ENCODE results near the gene WDR54.
"Not testable (repeated sequence)": the region's sequence is repeated elsewhere in the genome, so short reads cannot be mapped to it uniquely, and the experiment has no call there.

Gene WDR54

DNA sequence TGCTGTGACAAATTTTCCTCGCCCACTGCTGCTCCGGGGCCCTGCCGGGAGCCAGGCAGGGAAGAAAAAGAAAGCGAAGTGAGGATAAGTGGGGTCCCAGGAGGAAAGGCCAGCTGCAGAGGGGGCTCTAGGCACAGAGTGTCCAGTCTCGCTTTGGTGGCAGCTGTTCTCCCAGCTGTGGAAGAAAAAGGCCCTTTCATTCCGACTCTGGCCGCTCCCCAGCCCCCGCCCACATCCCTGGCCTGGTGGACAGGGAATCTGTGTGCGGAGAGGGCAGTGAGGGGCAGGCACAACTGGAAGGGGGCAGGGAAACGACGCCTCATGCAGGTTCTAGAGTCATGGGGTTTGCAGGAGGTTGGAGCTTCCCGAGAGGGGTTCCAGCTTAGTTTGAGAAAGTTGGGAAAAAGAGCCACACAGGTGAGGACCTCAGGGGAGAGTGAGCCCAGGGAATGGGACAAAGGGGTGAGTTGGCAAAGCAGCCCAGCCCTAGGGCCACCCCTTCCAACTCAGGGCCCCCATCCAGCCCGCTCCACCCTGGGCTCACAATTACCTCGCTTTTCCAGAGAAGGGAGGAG is 18.4 kb downstream of the WDR54 start:
- Histone ChIP-seq H3K9ac (ENCODE audit: low read depth in 1 of 2, low read length in 2 of 2) (peak overlapping the region; percentile 73 to 75), H3K27me3 (ENCODE audit: control insufficient read depth in 1 of 2, insufficient read depth in 2 of 2, low read length in 2 of 2) (peaks cover 0 to 4% of the 10 kb centered on the region in 2 donors), H3K4me3 (ENCODE audit: low read depth in 1 of 2, low read length in 2 of 2) (peak overlapping the region; percentile 76 to 86), H3K4me1 (ENCODE audit: control insufficient read depth in 1 of 2, insufficient read depth in 2 of 2, low read length in 2 of 2) (peaks cover 40 to 47% of the 10 kb centered on the region in 2 donors), H3K9me3 (ENCODE audit: control insufficient read depth in 1 of 2, low read length in 2 of 2) (no peaks in the 10 kb centered on the region), H3K36me3 (ENCODE audit: control insufficient read depth in 1 of 2, insufficient read depth in 2 of 2, low read length in 2 of 2) (peaks cover 3 to 15% of the 10 kb centered on the region in 2 donors), H3K27ac (ENCODE audit: low read depth, low read length) (peak overlapping the region; percentile 96)

- peaks cover 0 to 4% of the 10 kb centered on the region in 2 donors for H3K27me3 ChIP-seq (ENCODE audit: control insufficient read depth in 1 of 2, insufficient read depth in 2 of 2, low read length in 2 of 2)
Observed at GRCh38 chr2:74440378-74441169, 19.0 kb downstream of the WDR54 start.

GRCh38 chr2:74441170-74441689 is 19.7 kb downstream of the WDR54 start:
- peaks cover 0 to 4% of the 10 kb centered on the region in 2 donors for H3K27me3 ChIP-seq (ENCODE audit: control insufficient read depth in 1 of 2, insufficient read depth in 2 of 2, low read length in 2 of 2)
- H3K27ac ChIP-seq (ENCODE audit: low read depth, low read length): peak overlapping the region; percentile 96

More at GRCh38 chr2:74440378-74441169, 19.0 kb downstream of the WDR54 start:
- Histone ChIP-seq H3K9ac (ENCODE audit: low read depth in 1 of 2, low read length in 2 of 2) (peak overlapping the region; percentile 73 to 75), H3K27ac (ENCODE audit: low read depth, low read length) (peak overlapping the region; percentile 96), H3K4me3 (ENCODE audit: low read depth in 1 of 2, low read length in 2 of 2) (peak overlapping the region; percentile 76 to 86), H3K9me3 (ENCODE audit: control insufficient read depth in 1 of 2, low read length in 2 of 2) (no peaks in the 10 kb centered on the region), H3K4me1 (ENCODE audit: control insufficient read depth in 1 of 2, insufficient read depth in 2 of 2, low read length in 2 of 2) (peaks cover 40 to 47% of the 10 kb centered on the region in 2 donors), H3K36me3 (ENCODE audit: control insufficient read depth in 1 of 2, insufficient read depth in 2 of 2, low read length in 2 of 2) (peaks cover 3 to 9% of the 10 kb centered on the region in 2 donors)

DNA sequence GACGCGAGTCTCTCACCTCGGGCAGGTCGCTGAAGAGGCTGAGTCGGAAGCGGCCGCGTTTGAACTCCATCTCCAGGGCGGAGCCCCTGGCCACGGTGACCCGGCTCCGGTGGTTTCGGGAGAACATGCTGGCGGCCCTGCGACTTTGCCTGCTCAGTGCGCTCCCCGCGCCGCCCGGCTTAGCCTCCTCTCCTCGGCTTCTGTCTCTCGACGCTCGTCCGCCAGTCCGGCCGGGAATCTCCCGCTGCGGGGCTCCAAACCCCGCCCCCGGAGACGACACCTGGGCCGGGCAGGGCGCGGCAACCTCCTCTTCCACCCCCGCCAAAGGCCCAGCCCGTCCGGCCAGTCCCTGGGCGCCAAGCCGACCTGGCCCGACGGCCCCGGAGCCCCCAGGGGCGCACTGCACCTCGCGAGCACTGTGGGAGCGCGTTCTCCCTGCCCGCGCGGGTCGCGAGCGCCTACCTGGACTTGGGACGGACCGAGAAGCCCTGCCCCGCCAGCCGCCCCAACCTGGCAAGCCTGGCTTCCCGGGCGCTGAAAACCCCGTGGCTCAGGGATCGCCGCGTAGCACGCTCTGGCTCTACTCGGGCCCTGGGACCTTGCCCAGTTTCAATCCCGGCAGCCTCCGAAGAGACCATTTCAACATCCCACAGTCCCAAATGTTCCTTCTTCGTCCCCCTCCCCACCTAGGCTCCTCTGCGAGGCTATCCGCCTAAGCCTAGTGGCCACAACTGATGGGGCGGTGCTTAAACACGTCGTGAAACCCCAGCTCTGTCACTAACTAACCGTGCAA is 20.4 kb downstream of the WDR54 start, which contains the start of gene RTKN:
TSS of gene RTKN (minus strand) at position 248 of the 793 bp plus-strand sequence. CDS start at position 127, 121 bp downstream.
- H3K36me3 ChIP-seq (ENCODE audit: control insufficient read depth in 1 of 2, insufficient read depth in 2 of 2, low read length in 2 of 2): peaks cover 0 to 2% of the 10 kb centered on the region in 2 donors
- H3K27me3 ChIP-seq (ENCODE audit: control insufficient read depth in 1 of 2, insufficient read depth in 2 of 2, low read length in 2 of 2): peaks cover 0 to 4% of the 10 kb centered on the region in 2 donors
- H3K4me1 ChIP-seq (ENCODE audit: control insufficient read depth in 1 of 2, insufficient read depth in 2 of 2, low read length in 2 of 2): peaks cover 38 to 47% of the 10 kb centered on the region in 2 donors

More at GRCh38 chr2:74441170-74441689, 19.7 kb downstream of the WDR54 start:
- Histone ChIP-seq H3K4me1 (ENCODE audit: control insufficient read depth in 1 of 2, insufficient read depth in 2 of 2, low read length in 2 of 2) (peaks cover 40 to 47% of the 10 kb centered on the region in 2 donors), H3K9ac (ENCODE audit: low read depth in 1 of 2, low read length in 2 of 2) (peak overlapping the region; percentile 73 to 75), H3K9me3 (ENCODE audit: control insufficient read depth in 1 of 2, low read length in 2 of 2) (no peaks in the 10 kb centered on the region), H3K36me3 (ENCODE audit: control insufficient read depth in 1 of 2, insufficient read depth in 2 of 2, low read length in 2 of 2) (peaks cover 0 to 5% of the 10 kb centered on the region in 2 donors), H3K4me3 (ENCODE audit: low read depth in 1 of 2, low read length in 2 of 2) (peak overlapping the region; percentile 76 to 78)

GRCh38 chr2:74442483-74443297 is 21.2 kb downstream of the WDR54 start:
- not testable (repeated sequence) for H3K36me3 ChIP-seq (ENCODE audit: control insufficient read depth in 1 of 2, insufficient read depth in 2 of 2, low read length in 2 of 2); H3K9me3 ChIP-seq (ENCODE audit: control insufficient read depth in 1 of 2, low read length in 2 of 2); H3K27me3 ChIP-seq (ENCODE audit: control insufficient read depth in 1 of 2, insufficient read depth in 2 of 2, low read length in 2 of 2)
- Histone ChIP-seq H3K27ac (ENCODE audit: low read depth, low read length) (peak overlapping the region; percentile 96), H3K4me1 (ENCODE audit: control insufficient read depth in 1 of 2, insufficient read depth in 2 of 2, low read length in 2 of 2) (peaks cover 30 to 48% of the 10 kb centered on the region in 2 donors), H3K4me3 (ENCODE audit: low read depth in 1 of 2, low read length in 2 of 2) (peak overlapping the region; percentile 76 to 78), H3K9ac (ENCODE audit: low read depth in 1 of 2, low read length in 2 of 2) (peak overlapping the region; percentile 73 to 75)

More for the DNA sequence above, 20.4 kb downstream of the WDR54 start, which contains the start of gene RTKN:
- H3K4me3 ChIP-seq (ENCODE audit: low read depth in 1 of 2, low read length in 2 of 2): peak within 1 kb of the TSS; percentile 76 to 78
- peak within 1 kb of the TSS; percentile 73 to 75 for H3K9ac ChIP-seq (ENCODE audit: low read depth in 1 of 2, low read length in 2 of 2)
- H3K9me3 ChIP-seq (ENCODE audit: control insufficient read depth in 1 of 2, low read length in 2 of 2): no peaks in the 10 kb centered on the region
- H3K27ac ChIP-seq (ENCODE audit: low read depth, low read length): peak within 1 kb of the TSS; percentile 96

- Histone ChIP-seq H3K9me3 (ENCODE audit: control insufficient read depth in 1 of 2, low read length in 2 of 2) (no peaks in the 10 kb centered on the region), H3K4me1 (ENCODE audit: control insufficient read depth in 1 of 2, insufficient read depth in 2 of 2, low read length in 2 of 2) (peaks cover 10 to 30% of the 10 kb centered on the region in 2 donors), H3K9ac (ENCODE audit: low read depth in 1 of 2, low read length in 2 of 2) (no peak overlapping the region), H3K4me3 (ENCODE audit: low read depth in 1 of 2, low read length in 2 of 2) (peak overlapping the region in 1 of 2 donors; percentile 19), H3K36me3 (ENCODE audit: control insufficient read depth in 1 of 2, insufficient read depth in 2 of 2, low read length in 2 of 2) (no peaks in the 10 kb centered on the region), H3K27ac (ENCODE audit: low read depth, low read length) (no peak overlapping the region), H3K27me3 (ENCODE audit: control insufficient read depth in 1 of 2, insufficient read depth in 2 of 2, low read length in 2 of 2) (peaks cover 0 to 4% of the 10 kb centered on the region in 2 donors)
Observed at GRCh38 chr2:74444498-74445318, 23.2 kb downstream of the WDR54 start.

DNA sequence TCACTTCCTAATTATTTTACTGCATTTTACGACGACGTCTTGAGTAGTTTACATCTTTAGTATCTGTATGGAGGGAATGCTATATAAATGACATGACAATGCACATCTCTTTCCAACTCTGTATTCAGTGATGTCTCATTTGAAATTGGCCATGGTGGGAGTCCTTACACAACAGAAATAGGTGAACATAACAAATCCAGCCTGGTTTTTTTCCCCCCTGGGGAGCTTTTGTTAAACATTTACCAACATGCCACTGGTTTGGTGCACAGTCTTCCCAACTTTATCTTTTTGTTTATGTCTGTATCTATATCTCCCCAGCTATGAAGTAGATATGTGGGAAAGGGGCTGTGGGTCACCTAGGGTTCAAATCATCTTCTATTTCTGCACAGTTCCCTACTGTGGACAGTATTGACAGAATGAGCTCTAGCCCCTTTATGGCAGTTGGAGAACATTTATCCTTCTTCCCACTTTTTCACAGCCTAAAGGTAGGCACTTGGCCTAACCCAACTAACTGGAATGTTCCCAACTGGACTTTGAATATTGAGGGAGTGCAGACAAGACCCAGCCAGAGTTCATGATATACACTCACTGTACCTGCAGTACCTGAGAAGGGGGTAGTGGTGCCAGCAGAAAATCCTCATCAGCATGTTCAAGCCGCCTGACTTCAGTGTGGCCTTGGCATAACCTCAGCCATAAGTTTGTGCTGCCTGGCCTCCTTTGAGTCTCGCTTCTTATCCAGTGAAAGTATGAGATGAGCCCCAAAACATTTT is 25.9 kb downstream of the WDR54 start:
- Histone ChIP-seq H3K27ac (ENCODE audit: low read depth, low read length) (no peak overlapping the region), H3K9me3 (ENCODE audit: control insufficient read depth in 1 of 2, low read length in 2 of 2) (no peaks in the 10 kb centered on the region), H3K9ac (ENCODE audit: low read depth in 1 of 2, low read length in 2 of 2) (no peak overlapping the region), H3K27me3 (ENCODE audit: control insufficient read depth in 1 of 2, insufficient read depth in 2 of 2, low read length in 2 of 2) (no peaks in the 10 kb centered on the region), H3K4me1 (ENCODE audit: control insufficient read depth in 1 of 2, insufficient read depth in 2 of 2, low read length in 2 of 2) (peaks cover 7 to 18% of the 10 kb centered on the region in 2 donors), H3K4me3 (ENCODE audit: low read depth in 1 of 2, low read length in 2 of 2) (no peak overlapping the region), H3K36me3 (ENCODE audit: control insufficient read depth in 1 of 2, insufficient read depth in 2 of 2, low read length in 2 of 2) (no peaks in the 10 kb centered on the region)

- Histone ChIP-seq H3K4me1 (ENCODE audit: control insufficient read depth in 1 of 2, insufficient read depth in 2 of 2, low read length in 2 of 2) (peaks cover 7 to 14% of the 10 kb centered on the region in 2 donors), H3K9ac (ENCODE audit: low read depth in 1 of 2, low read length in 2 of 2) (no peak overlapping the region), H3K9me3 (ENCODE audit: control insufficient read depth in 1 of 2, low read length in 2 of 2) (no peaks in the 10 kb centered on the region), H3K4me3 (ENCODE audit: low read depth in 1 of 2, low read length in 2 of 2) (no peak overlapping the region), H3K36me3 (ENCODE audit: control insufficient read depth in 1 of 2, insufficient read depth in 2 of 2, low read length in 2 of 2) (no peaks in the 10 kb centered on the region), H3K27ac (ENCODE audit: low read depth, low read length) (no peak overlapping the region), H3K27me3 (ENCODE audit: control insufficient read depth in 1 of 2, insufficient read depth in 2 of 2, low read length in 2 of 2) (no peaks in the 10 kb centered on the region)
Observed at GRCh38 chr2:74448771-74449170, 27.2 kb downstream of the WDR54 start.
